H1 (cell line): ENCODE data around the gene KIAA1328. TPM values are rescaled to one million over a fixed set of nuclear protein-coding genes. Genes with fewer than 3 reads are reported as not detected.

ENCODE experiments used
- MAX ChIP-seq: IDR thresholded peaks from 2 replicates; pipeline ENCODE4 v1.6.1; 2012; ENCODE audit warnings: inconsistent platforms
- polyA plus RNA-seq, 7 experiments: library from polyadenylated mRNA; depleted of rRNA in 3 of 7; stranded (reverse) in 5 of 7; unstranded in 2 of 7; fragments of >200 nt in 5 of 7; fragments of 200-250 nt in 2 of 7; gene quantifications; 1 replicate in 5 of 7; 2 replicates in 1 of 7; 4 replicates in 1 of 7; pipeline versions ENCODE4 v1.2.1 to v1.2.3, GENCODE V29; 2011 to 2013; ENCODE audit warnings: missing spikeins in 2 of 7, mixed read lengths in 2 of 7
- total RNA-seq: library from RNA; stranded (reverse); fragmentation: NEBNext Ultra II Directional; extraction: Animal tissue kit (Norgen Biotek cat#: 25700); gene quantifications from 2 replicates; pipeline ENCODE4 v1.2.1, GENCODE V29; 2021

Gene KIAA1328
- total and polyA plus RNA-seq, 2 of the 8 experiments (the other 6 are each of a cell fraction or from before 2014, with no cell fraction given) = 2.6 to 5.7 TPM

DNA sequence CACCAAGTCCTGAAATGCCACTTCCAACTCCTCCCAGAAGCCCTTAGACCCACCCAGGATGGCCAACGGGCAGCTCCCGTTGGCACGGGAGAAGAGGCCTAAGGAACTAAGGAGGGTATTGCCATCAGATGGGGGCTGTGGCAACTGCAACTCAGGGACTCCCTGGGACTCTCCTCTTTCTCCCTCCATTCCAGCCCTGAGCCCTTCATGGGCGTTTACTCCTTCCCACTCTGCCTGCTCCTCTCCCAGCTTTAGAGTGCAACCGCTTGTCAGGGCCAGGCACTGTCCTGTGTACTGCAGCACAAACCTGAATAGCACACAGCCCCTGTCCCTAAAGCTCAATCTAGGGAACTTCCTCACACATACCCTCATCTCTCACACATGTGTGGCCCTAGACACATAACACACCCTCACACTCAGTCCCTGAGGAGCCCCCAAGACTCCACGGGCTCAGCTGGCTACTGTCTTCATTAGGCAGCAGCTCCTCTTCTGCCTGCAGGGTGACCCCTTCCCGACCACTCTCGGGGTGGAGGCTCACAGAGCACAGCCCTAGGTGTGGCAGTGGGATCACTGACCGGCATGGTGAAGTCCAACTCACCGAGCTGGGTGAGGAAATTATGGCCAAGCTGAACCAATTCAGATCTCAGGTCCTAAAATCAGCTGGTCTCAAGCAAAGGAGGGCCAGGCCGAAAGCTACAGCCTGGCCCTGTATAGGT is 420.4 kb downstream of the KIAA1328 start (continued):
- no peak for TF ChIP-seq MAX
